ENCODE measurements around the gene PPM1H.
"Not testable (repeated sequence)": the region's sequence is repeated elsewhere in the genome, so short reads cannot be mapped to it uniquely, and the experiment has no call there.

PPM1H gene

GRCh38 chr12:62907561-62907960, 27.4 kb downstream of the PPM1H start:
- DNase-seq = no peak

- no peak for DNase-seq
Observed at GRCh38 chr12:62907078-62907477, 27.9 kb downstream of the PPM1H start.

- DNase-seq = peak; percentile 52
Observed at GRCh38 chr12:62903151-62903550, 31.8 kb downstream of the PPM1H start.

- DNase-seq = peak; percentile 14
Observed at GRCh38 chr12:62900686-62901272, 34.2 kb downstream of the PPM1H start.

GRCh38 chr12:62899568-62900390, 35.2 kb downstream of the PPM1H start:
- DNase-seq = peak; percentile 31

- peak; percentile 77 for DNase-seq
Observed at GRCh38 chr12:62898526-62898925, 36.4 kb downstream of the PPM1H start.

- no peak for DNase-seq
Observed at GRCh38 chr12:62895351-62895877, 39.5 kb downstream of the PPM1H start.

GRCh38 chr12:62893276-62893675, 41.7 kb downstream of the PPM1H start:
- DNase-seq = no peak

- DNase-seq = no peak
Observed at GRCh38 chr12:62891805-62892549, 43.0 kb downstream of the PPM1H start.

GRCh38 chr12:62888454-62889110, 46.4 kb downstream of the PPM1H start:
- peak; percentile 9 for DNase-seq

- peak; percentile 42 for DNase-seq
Observed at GRCh38 chr12:62886796-62887195, 48.2 kb downstream of the PPM1H start.

- no peak for DNase-seq
Observed at GRCh38 chr12:62885242-62885641, 49.7 kb downstream of the PPM1H start.

GRCh38 chr12:62884832-62885231, 50.1 kb downstream of the PPM1H start:
- DNase-seq = not testable (repeated sequence)

- DNase-seq = no peak
Observed at GRCh38 chr12:62882696-62883095, 52.3 kb downstream of the PPM1H start.

- DNase-seq = no peak
Observed at GRCh38 chr12:62882140-62882539, 52.8 kb downstream of the PPM1H start.

- no peak for DNase-seq
Observed at GRCh38 chr12:62879691-62880090, 55.3 kb downstream of the PPM1H start.

GRCh38 chr12:62879228-62879627, 55.7 kb downstream of the PPM1H start:
- not testable (repeated sequence) for DNase-seq

- no peak for DNase-seq
Observed at GRCh38 chr12:62878211-62878610, 56.7 kb downstream of the PPM1H start.

GRCh38 chr12:62876938-62877548, 57.9 kb downstream of the PPM1H start:
- peak; percentile 35 for DNase-seq

GRCh38 chr12:62873826-62874448, 61.0 kb downstream of the PPM1H start:
- DNase-seq = no peak

GRCh38 chr12:62873116-62873825, 61.7 kb downstream of the PPM1H start:
- no peak for DNase-seq
